ENCODE data around the gene TGFBR3L.

DNA sequence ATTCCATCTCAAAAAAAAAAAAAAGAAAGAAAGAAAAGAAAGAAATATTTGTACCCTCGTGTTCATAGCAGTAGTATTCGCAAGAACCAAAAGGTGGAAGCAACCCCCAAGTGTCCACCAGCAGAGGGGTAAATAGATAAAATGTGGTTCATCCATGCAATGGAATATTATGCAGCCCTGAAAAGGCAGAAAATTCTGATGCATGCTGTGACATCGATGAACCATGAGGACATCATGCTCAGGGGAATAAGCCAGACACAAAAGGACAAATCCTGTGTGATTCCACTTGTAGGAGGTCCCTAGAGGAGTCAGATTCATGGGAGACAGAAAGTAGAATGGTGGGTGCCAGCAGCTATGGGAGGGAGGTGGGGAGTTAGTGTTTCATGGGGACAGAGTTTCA lies 32.7 kb upstream of the TGFBR3L start:
- TF ChIP-seq, protein P1, sequence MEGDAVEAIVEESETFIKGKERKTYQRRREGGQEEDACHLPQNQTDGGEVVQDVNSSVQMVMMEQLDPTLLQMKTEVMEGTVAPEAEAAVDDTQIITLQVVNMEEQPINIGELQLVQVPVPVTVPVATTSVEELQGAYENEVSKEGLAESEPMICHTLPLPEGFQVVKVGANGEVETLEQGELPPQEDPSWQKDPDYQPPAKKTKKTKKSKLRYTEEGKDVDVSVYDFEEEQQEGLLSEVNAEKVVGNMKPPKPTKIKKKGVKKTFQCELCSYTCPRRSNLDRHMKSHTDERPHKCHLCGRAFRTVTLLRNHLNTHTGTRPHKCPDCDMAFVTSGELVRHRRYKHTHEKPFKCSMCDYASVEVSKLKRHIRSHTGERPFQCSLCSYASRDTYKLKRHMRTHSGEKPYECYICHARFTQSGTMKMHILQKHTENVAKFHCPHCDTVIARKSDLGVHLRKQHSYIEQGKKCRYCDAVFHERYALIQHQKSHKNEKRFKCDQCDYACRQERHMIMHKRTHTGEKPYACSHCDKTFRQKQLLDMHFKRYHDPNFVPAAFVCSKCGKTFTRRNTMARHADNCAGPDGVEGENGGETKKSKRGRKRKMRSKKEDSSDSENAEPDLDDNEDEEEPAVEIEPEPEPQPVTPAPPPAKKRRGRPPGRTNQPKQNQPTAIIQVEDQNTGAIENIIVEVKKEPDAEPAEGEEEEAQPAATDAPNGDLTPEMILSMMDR (IDR thresholded peaks at IDR 0.05): no peak
- TF ChIP-seq ZFX (IDR thresholded peaks at IDR 0.05; ENCODE audit: borderline replicate concordance): no peak

All from 22Rv1 (cell line).